Esophagus muscularis mucosa (tissue), 4 donors: ENCODE results near the gene RRM1. TPM values are rescaled to one million over a fixed set of nuclear protein-coding genes. Genes with fewer than 3 reads are reported as not detected.

ENCODE experiments used
- DNase-seq: peaks from one replicate; pipeline ENCODE4 v3.0.0-alpha.2; 2017; ENCODE audit errors: extremely low spot score
- H3K27ac ChIP-seq, 4 donors: fragments of 200-600 bp; sonication (generic); replicated peaks in 1 of 4; 1 replicate in 3 of 4; 2 replicates in 1 of 4; pipeline ENCODE4 v1.5.1; 2016 to 2019; ENCODE audit warnings: mild to moderate bottlenecking in 1 of 4
- H3K27me3 ChIP-seq, 4 donors: fragments of 200-600 bp; sonication (generic); one replicate each; pipeline versions ENCODE4 v1.5.1 to v1.6.0; 2016 to 2019
- H3K36me3 ChIP-seq, 4 donors: fragments of 200-600 bp; sonication (generic); one replicate each; pipeline ENCODE4 v1.5.1; 2016 to 2019
- H3K4me1 ChIP-seq, 4 donors: fragments of 200-600 bp; sonication (generic); one replicate each; pipeline ENCODE4 v1.5.1; 2016 to 2019
- H3K4me3 ChIP-seq, 4 donors: fragments of 200-600 bp; sonication (generic); 1 replicate in 2 of 4; 2 replicates in 2 of 4; pipeline ENCODE4 v1.5.1; 2016 to 2019; ENCODE audit warnings: mild to moderate bottlenecking in 4 of 4, moderate library complexity in 1 of 4
- H3K9me3 ChIP-seq, 4 donors: fragments of 200-600 bp; sonication (generic); 1 replicate in 3 of 4; 2 replicates in 1 of 4; pipeline ENCODE4 v1.5.1; 2016 to 2019
- CTCF ChIP-seq, 3 experiments: fragments of 200-600 bp in 2 of 3; fragments of 450-650 bp in 1 of 3; sonication (generic) in 2 of 3; IDR thresholded peaks; one replicate each; pipeline ENCODE4 v1.5.1; 2017 to 2019; ENCODE audit warnings: antibody characterized with exemption in 3 of 3, mild to moderate bottlenecking in 2 of 3, moderate library complexity in 1 of 3
- EP300 ChIP-seq: sonication (generic); formaldehyde crosslinking; IDR thresholded peaks from one replicate; pipeline ENCODE4 v1.6.1; 2017; ENCODE audit warnings: antibody characterized with exemption
- POLR2A ChIP-seq: fragments of 450-650 bp; IDR thresholded peaks from one replicate; pipeline ENCODE4 v1.6.1; 2017; ENCODE audit warnings: antibody characterized with exemption, moderate library complexity, mild to moderate bottlenecking, low read depth
- POLR2AphosphoS5 ChIP-seq, 2 donors: sonication (generic); formaldehyde crosslinking; IDR thresholded peaks; one replicate each; pipeline ENCODE4 v1.6.1; 2017; ENCODE audit warnings: antibody characterized with exemption in 2 of 2
- WGBS: methylation state at CpG from one replicate; pipeline ENCODE4 v1.1.5; 2018; 5-methylcytosine and 5-hydroxymethylcytosine counted together
- intact Hi-C: fragments of 100-400 bp; cut with DNase I; formaldehyde crosslinking; loops from one replicate; pipeline ENCODE4 v1.15.1; 2023
- total RNA-seq, 4 donors: library from RNA; depleted of rRNA; stranded (reverse); fragments of >200 nt; gene quantifications; one replicate each; pipeline versions ENCODE4 v1.1.0 to v1.2.1, GENCODE V29; 2016

Gene RRM1
- total RNA-seq, 4 donors from 2014 or later, result 26.6 to 44.0 (median 41.0) TPM

- intact Hi-C loops, result no loop called here
- no peak for DNase-seq
- 89% methylated on average over 2 of the region's 3 CpGs for WGBS
- Histone ChIP-seq H3K4me3 (no peak overlapping the region), H3K36me3 (no peaks in the 10 kb centered on the region), H3K4me1 (peaks cover 0 to under 1% (median under 1%) of the 10 kb centered on the region in 4 donors), H3K9me3 (no peaks in the 10 kb centered on the region), H3K27ac (no peak overlapping the region), H3K27me3 (no peaks in the 10 kb centered on the region)
- TF ChIP-seq EP300, result no peak
- no peak for TF ChIP-seq CTCF (IDR thresholded peaks at IDR 0.05)
- no peak for TF ChIP-seq POLR2AphosphoS5 (IDR thresholded peaks at IDR 0.05)
- TF ChIP-seq POLR2A, result no peak
These were observed 84.4 kb downstream of the RRM1 start for GRCh38 chr11:4178813-4179662.

- Histone ChIP-seq H3K27ac (no peak overlapping the region), H3K4me3 (no peak overlapping the region), H3K27me3 (no peaks in the 10 kb centered on the region), H3K36me3 (no peaks in the 10 kb centered on the region), H3K9me3 (no peaks in the 10 kb centered on the region), H3K4me1 (peaks cover 0 to 13% (median 9%) of the 10 kb centered on the region in 4 donors)
- 96% methylated on average over 4 of the region's 5 CpGs for WGBS
- TF ChIP-seq POLR2AphosphoS5 (IDR thresholded peaks at IDR 0.05) (no peak), CTCF (IDR thresholded peaks at IDR 0.05) (no peak), EP300 (no peak), POLR2A (no peak)
- intact Hi-C loops, result no loop called here
- DNase-seq, result no peak
These were observed 86.0 kb downstream of the RRM1 start for GRCh38 chr11:4180441-4181183.

- peaks cover 0 to 18% (median 12%) of the 10 kb centered on the region in 4 donors for H3K4me1 ChIP-seq
- no peak overlapping the region for H3K4me3 ChIP-seq
- intact Hi-C loops, result no loop called here
- DNase-seq, result peak; percentile 92
- H3K27ac ChIP-seq, result no peak overlapping the region
- no peak for TF ChIP-seq POLR2AphosphoS5 (IDR thresholded peaks at IDR 0.05)
- no peak for TF ChIP-seq EP300
- TF ChIP-seq POLR2A, result no peak
- peak; percentile 49 to 70 (median 59) for TF ChIP-seq CTCF (IDR thresholded peaks at IDR 0.05)
- H3K27me3 ChIP-seq, result no peaks in the 10 kb centered on the region
- 57% methylated on average over 9 of the region's 9 CpGs for WGBS
- no peaks in the 10 kb centered on the region for H3K9me3 ChIP-seq
- no peaks in the 10 kb centered on the region for H3K36me3 ChIP-seq
These were observed 87.5 kb downstream of the RRM1 start for GRCh38 chr11:4181782-4182721.

- H3K4me1 ChIP-seq, result peaks cover 5 to 31% (median 24%) of the 10 kb centered on the region in 4 donors
- no peak overlapping the region for H3K4me3 ChIP-seq
- no peak for TF ChIP-seq POLR2A
- no peak for TF ChIP-seq CTCF (IDR thresholded peaks at IDR 0.05)
- no peak for TF ChIP-seq POLR2AphosphoS5 (IDR thresholded peaks at IDR 0.05)
- TF ChIP-seq EP300, result no peak
- 89% methylated on average over 9 of the region's 14 CpGs for WGBS
- intact Hi-C loops, result no loop called here
- H3K9me3 ChIP-seq, result no peaks in the 10 kb centered on the region
- H3K27me3 ChIP-seq, result no peaks in the 10 kb centered on the region
- H3K36me3 ChIP-seq, result no peaks in the 10 kb centered on the region
- DNase-seq, result no peak
- H3K27ac ChIP-seq, result no peak overlapping the region
These were observed 88.9 kb downstream of the RRM1 start for GRCh38 chr11:4183410-4184057.
